RPMI7951 (cell line): ENCODE results near the gene RNASE7. TPM values are rescaled to one million over a fixed set of nuclear protein-coding genes. Genes with fewer than 3 reads are reported as not detected.

ENCODE experiments used
- DNase-seq: peaks from one replicate; pipeline ENCODE4 v3.0.0-alpha.2; 2012; ENCODE audit warnings: low read depth
- total RNA-seq: library from RNA; depleted of rRNA; stranded (reverse); fragments of >200 nt; shearing (Covaris generic); gene quantifications from 2 replicates; pipeline ENCODE4 v1.2.3, GENCODE V29; 2014

The RNASE7 gene
- total RNA-seq, 1 experiment from 2014 or later, result not detected

GRCh38 chr14:21023817-21024584 lies 18.2 kb upstream of the RNASE7 start:
- DNase-seq, result no peak

- DNase-seq, result peak; percentile 26
These were observed 17.4 kb upstream of the RNASE7 start, which contains the start of gene NDRG2 for GRCh38 chr14:21024585-21025370. Gene NDRG2 (minus strand): TSS chr14:21025061. CDS start chr14:21023315, 1,746 bp downstream.

GRCh38 chr14:21025371-21026273 lies 16.5 kb upstream of the RNASE7 start:
- no peak for DNase-seq

GRCh38 chr14:21026274-21026987 lies 15.7 kb upstream of the RNASE7 start:
- no peak for DNase-seq

GRCh38 chr14:21026988-21027315 lies 15.2 kb upstream of the RNASE7 start:
- DNase-seq, result no peak

- DNase-seq, result no peak
These were observed 12.2 kb upstream of the RNASE7 start, which contains the start of gene TPPP2 for GRCh38 chr14:21029917-21030316. Gene TPPP2 (plus strand): TSS chr14:21030217. CDS start chr14:21030582, 365 bp downstream.

- no peak for DNase-seq
These were observed 11.6 kb upstream of the RNASE7 start for GRCh38 chr14:21030531-21030930.

- DNase-seq, result no peak
These were observed 9.6 kb upstream of the RNASE7 start for GRCh38 chr14:21032326-21033132.

GRCh38 chr14:21033133-21033698 lies 8.9 kb upstream of the RNASE7 start:
- DNase-seq, result no peak

GRCh38 chr14:21034707-21035106 lies 7.5 kb upstream of the RNASE7 start, which contains the start of gene RNASE13:
Gene RNASE13 (minus strand): TSS chr14:21034807. CDS start chr14:21034288, 519 bp downstream.
- no peak for DNase-seq

GRCh38 chr14:21036751-21037150 lies 5.4 kb upstream of the RNASE7 start:
- peak; percentile 32 for DNase-seq

- no peak for DNase-seq
These were observed 5.0 kb upstream of the RNASE7 start for GRCh38 chr14:21037156-21037555.

- peak; percentile 47 for DNase-seq
These were observed 3.4 kb upstream of the RNASE7 start for GRCh38 chr14:21038441-21039422.

- DNase-seq, result peak; percentile 53
These were observed 2.4 kb upstream of the RNASE7 start for GRCh38 chr14:21039585-21040369.

GRCh38 chr14:21040370-21040925 lies 1.7 kb upstream of the RNASE7 start:
- no peak for DNase-seq

GRCh38 chr14:21040941-21041340 lies 1.2 kb upstream of the RNASE7 start:
- DNase-seq, result peak; percentile 10

GRCh38 chr14:21042918-21043317 lies 756 bp downstream of the RNASE7 start:
- DNase-seq, result peak; percentile 25
